ENCODE results near the gene IFT88.

The IFT88 gene

DNA sequence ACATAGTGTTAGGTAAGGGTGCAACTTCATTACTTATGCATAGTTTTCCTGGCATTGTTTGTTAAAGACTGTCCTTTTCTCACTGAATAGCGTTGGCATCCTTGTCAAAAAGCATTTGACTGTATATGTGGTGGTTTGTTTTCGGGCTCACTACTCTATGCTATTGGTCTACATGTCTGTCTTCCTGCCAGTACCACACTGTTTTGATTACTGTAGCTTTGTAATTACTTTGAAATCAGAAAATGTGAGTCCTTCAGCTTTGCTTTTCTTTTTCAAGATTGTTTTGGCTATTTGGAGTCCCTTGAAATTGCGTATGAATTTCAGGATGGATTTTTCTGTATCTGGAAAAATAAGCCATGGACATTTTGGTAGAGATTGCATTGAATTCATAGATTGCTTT lies 56.0 kb downstream of the IFT88 start:
- TF ChIP-seq, protein P1, sequence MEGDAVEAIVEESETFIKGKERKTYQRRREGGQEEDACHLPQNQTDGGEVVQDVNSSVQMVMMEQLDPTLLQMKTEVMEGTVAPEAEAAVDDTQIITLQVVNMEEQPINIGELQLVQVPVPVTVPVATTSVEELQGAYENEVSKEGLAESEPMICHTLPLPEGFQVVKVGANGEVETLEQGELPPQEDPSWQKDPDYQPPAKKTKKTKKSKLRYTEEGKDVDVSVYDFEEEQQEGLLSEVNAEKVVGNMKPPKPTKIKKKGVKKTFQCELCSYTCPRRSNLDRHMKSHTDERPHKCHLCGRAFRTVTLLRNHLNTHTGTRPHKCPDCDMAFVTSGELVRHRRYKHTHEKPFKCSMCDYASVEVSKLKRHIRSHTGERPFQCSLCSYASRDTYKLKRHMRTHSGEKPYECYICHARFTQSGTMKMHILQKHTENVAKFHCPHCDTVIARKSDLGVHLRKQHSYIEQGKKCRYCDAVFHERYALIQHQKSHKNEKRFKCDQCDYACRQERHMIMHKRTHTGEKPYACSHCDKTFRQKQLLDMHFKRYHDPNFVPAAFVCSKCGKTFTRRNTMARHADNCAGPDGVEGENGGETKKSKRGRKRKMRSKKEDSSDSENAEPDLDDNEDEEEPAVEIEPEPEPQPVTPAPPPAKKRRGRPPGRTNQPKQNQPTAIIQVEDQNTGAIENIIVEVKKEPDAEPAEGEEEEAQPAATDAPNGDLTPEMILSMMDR (IDR thresholded peaks at IDR 0.05; ENCODE audit: low read depth, low read length) = no peak
- TF ChIP-seq, protein P2, sequence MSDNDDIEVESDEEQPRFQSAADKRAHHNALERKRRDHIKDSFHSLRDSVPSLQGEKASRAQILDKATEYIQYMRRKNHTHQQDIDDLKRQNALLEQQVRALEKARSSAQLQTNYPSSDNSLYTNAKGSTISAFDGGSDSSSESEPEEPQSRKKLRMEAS (IDR thresholded peaks at IDR 0.05; ENCODE audit: low read depth, low read length) = no peak
- no peak for TF ChIP-seq POLR2A (IDR thresholded peaks at IDR 0.05; ENCODE audit: extremely low read depth, insufficient read length)
- no peak for TF ChIP-seq MYC (IDR thresholded peaks at IDR 0.05; ENCODE audit: low read depth, low read length)
- DNase-seq (ENCODE audit: low read depth) = no peak
- H3K4me3 ChIP-seq (ENCODE audit: low read depth, low read length) = no peak overlapping the region

DNA sequence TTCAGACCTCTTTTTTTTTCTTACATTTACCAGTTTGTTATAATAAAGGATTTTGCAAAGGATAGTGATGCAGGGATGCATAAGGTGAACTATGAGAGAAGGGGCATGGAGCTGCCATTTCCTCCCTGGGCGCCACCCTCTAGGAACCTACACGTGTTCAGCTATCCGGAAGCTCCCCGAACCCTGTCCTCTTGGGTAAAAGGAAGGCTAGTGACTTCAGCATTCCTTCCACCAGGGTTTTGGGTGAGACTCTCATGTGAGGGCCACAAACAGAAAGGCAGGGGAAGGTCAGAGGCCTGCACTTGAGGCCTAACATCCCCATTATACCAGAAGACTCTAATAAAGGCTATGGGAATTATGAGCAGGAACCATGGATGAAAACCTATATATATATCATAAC lies 57.3 kb downstream of the IFT88 start:
- DNase-seq (ENCODE audit: low read depth) = no peak
- TF ChIP-seq, protein P1 (IDR thresholded peaks at IDR 0.05; ENCODE audit: low read depth, low read length) = no peak
- no peak for TF ChIP-seq POLR2A (IDR thresholded peaks at IDR 0.05; ENCODE audit: extremely low read depth, insufficient read length)
- no peak for TF ChIP-seq MYC (IDR thresholded peaks at IDR 0.05; ENCODE audit: low read depth, low read length)
- TF ChIP-seq, protein P2 (IDR thresholded peaks at IDR 0.05; ENCODE audit: low read depth, low read length) = no peak
- H3K4me3 ChIP-seq (ENCODE audit: low read depth, low read length) = no peak overlapping the region

DNA sequence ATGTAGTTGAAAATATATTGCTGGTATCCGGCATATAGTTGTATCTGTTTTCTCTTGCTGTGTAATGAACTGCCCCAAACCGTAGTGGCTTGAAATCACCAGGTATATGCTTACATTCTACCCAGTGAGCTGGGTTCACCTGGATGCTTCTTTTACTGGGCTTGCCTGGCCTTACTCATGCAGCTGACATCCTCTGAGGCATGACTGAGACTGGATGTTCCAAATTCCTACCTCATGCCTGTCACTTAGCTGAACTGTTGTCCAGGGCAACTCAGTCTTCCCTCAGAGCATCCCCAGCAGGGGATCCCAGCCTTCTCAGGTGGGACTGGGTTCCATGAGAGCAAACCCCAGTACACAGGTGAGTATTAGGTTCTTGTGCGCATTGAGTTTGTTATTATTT lies 66.8 kb downstream of the IFT88 start:
- TF ChIP-seq MYC (IDR thresholded peaks at IDR 0.05; ENCODE audit: low read depth, low read length) (no peak), POLR2A (IDR thresholded peaks at IDR 0.05; ENCODE audit: extremely low read depth, insufficient read length) (no peak)
- TF ChIP-seq, protein P1 (IDR thresholded peaks at IDR 0.05; ENCODE audit: low read depth, low read length) = no peak
- TF ChIP-seq, protein P2 (IDR thresholded peaks at IDR 0.05; ENCODE audit: low read depth, low read length) = no peak
- no peak for DNase-seq (ENCODE audit: low read depth)
- no peak overlapping the region for H3K4me3 ChIP-seq (ENCODE audit: low read depth, low read length)

DNA sequence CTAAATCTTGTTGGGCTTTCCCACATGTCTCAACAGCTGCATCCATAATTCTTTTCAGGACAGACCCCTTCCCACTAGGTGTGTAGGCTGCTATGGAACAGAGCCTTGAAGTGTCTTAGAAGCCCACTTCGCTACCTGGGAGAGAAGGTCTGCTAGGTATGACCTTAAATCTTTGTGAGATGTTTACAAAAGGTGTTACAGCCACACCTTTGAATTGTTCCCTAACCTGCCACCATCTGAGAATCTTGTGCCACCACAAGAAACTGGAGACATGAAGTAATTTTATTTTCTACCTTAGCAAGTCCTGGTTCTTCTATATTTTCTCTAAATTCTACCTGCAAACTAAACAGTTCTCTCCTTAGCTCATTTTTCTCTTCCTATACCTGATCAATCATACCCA lies 69.1 kb downstream of the IFT88 start:
- H3K4me3 ChIP-seq (ENCODE audit: low read depth, low read length) = no peak overlapping the region
- DNase-seq (ENCODE audit: low read depth) = no peak
- TF ChIP-seq MYC (IDR thresholded peaks at IDR 0.05; ENCODE audit: low read depth, low read length) (no peak), POLR2A (IDR thresholded peaks at IDR 0.05; ENCODE audit: extremely low read depth, insufficient read length) (no peak)
- TF ChIP-seq, protein P1 (IDR thresholded peaks at IDR 0.05; ENCODE audit: low read depth, low read length) = no peak
- TF ChIP-seq, protein P2 (IDR thresholded peaks at IDR 0.05; ENCODE audit: low read depth, low read length) = no peak

DNA sequence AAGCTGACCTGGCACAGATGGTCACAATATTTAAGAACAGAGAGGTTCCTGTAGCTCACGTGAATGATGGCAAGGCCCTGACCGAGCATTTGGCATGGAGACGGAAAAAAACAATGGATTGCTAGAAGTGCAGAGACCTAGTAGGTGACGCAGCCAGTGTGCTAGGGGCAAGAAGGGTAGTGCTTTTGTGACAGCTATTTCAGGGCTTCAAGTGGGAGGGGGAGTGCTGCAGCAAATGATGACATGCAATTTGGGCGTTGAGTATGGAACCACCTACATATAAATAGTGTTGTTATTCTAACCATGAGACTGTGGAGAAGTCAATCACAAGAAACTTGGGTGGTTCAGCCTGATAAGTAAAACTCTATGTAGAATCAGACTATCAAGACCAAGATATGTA lies 70.9 kb downstream of the IFT88 start:
- TF ChIP-seq, protein P1 (IDR thresholded peaks at IDR 0.05; ENCODE audit: low read depth, low read length) = no peak
- TF ChIP-seq MYC (IDR thresholded peaks at IDR 0.05; ENCODE audit: low read depth, low read length) (no peak), POLR2A (IDR thresholded peaks at IDR 0.05; ENCODE audit: extremely low read depth, insufficient read length) (no peak)
- TF ChIP-seq, protein P2 (IDR thresholded peaks at IDR 0.05; ENCODE audit: low read depth, low read length) = no peak

DNA sequence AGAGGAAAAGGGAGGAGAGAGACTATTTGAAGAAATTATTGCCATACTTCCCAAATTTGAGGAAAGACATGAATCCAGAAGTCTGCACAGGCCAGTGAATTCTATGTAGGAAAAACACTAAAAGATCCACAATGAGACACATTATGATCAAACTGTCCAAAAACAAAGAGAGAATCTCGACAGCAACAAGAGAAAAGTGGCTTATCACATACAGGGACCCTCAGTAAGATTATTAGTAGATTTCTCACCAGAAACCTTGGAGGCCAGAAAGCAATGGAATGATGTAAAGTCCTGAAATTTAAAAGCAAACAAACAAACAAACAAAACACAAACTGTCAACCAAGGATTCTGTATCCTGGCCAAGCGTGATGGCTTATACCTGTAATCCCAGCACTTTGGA lies 80.8 kb downstream of the IFT88 start:
- TF ChIP-seq, protein P2 (IDR thresholded peaks at IDR 0.05; ENCODE audit: low read depth, low read length) = no peak
- TF ChIP-seq MYC (IDR thresholded peaks at IDR 0.05; ENCODE audit: low read depth, low read length) (no peak), POLR2A (IDR thresholded peaks at IDR 0.05; ENCODE audit: extremely low read depth, insufficient read length) (no peak)
- TF ChIP-seq, protein P1 (IDR thresholded peaks at IDR 0.05; ENCODE audit: low read depth, low read length) = no peak
- no peak for DNase-seq (ENCODE audit: low read depth)
- no peak overlapping the region for H3K4me3 ChIP-seq (ENCODE audit: low read depth, low read length)

More for the DNA sequence above, 70.9 kb downstream of the IFT88 start:
- H3K4me3 ChIP-seq (ENCODE audit: low read depth, low read length) = no peak overlapping the region
- DNase-seq (ENCODE audit: low read depth) = no peak

All from NB4 (cell line).